SW480 (cell line): ENCODE measurements around the gene BPIFB6.

Source experiments
- DNase-seq: peaks from one replicate; pipeline ENCODE4 v3.0.0-alpha.2; 2016; ENCODE audit warnings: low spot score

Gene BPIFB6

DNA sequence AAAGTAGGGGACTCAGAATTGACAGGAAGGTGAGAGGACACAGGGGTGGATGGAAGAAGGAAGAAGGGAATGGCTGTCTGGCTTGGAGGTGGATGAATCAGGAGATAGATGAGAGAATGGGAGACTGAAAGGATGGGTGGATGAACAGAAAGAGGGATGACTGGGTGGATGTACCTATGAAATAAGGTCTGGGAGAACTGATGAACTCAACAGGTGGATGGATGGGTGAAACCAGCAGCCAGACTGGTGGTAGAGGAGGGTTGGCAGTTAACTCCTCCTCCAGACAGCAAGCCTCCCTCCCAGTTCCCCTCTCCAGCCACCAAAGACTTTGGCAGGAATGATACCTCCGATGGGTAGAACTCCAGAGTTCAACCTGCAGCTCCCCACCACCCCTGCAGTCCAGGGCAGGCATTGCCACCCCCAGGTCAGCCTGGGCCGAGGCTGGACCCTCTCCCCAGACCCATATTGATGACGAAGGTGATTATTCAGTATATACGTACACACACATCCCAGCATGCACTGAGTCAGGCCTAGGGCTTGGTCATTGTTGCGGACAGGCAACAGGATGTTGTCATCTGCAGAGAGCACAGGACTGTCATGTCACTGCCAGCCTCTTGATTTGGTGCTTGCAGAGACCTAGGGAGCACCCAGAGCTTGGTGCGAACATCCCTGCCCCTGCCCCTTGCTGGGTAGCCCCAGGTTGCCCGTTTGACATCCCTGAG lies 29.2 kb upstream of the BPIFB6 start:
- DNase-seq, result no peak

- no peak for DNase-seq
Measured at GRCh38 chr20:33004141-33004751, 27.2 kb upstream of the BPIFB6 start, which contains the start of gene SUN5. TSS of gene SUN5 (minus strand) at chr20:33004433. CDS start at chr20:33004340, 93 bp downstream.

GRCh38 chr20:33005132-33005566 lies 26.3 kb upstream of the BPIFB6 start:
- no peak for DNase-seq

- no peak for DNase-seq
Measured at GRCh38 chr20:33005908-33006775, 25.3 kb upstream of the BPIFB6 start.

DNA sequence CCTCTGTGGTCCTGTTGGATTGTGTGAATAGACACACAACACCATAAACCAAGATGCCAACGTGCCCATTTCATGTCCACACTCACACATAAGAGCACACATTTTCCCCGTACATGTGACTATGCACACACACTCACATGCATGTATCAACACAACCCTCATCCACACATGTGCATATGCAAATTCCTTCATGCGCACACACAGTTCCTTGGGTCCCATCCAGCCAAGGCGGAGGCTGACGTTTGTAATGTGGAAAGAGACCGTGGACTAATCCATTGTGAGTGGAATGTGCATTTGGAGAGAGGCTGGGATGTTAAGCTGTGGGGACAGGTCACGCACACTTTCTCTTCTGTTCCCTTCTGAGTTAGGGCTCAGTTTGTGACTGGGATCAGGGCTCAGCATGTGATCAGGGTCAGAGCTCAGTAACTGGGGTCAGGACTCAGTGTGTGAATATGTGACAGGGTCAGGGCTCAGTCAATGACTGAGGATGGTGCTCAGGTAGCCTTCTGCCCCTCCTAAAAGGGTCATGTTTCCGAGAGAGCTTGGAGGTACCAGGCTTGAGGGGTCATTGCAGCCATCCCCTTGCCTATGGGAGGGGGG lies 24.6 kb upstream of the BPIFB6 start:
- DNase-seq, result no peak

GRCh38 chr20:33007376-33008335 lies 23.8 kb upstream of the BPIFB6 start, which contains the start of gene BPIFB2:
TSS of gene BPIFB2 (plus strand) at chr20:33007704. CDS start at chr20:33008575, 871 bp downstream.
- no peak for DNase-seq

DNA sequence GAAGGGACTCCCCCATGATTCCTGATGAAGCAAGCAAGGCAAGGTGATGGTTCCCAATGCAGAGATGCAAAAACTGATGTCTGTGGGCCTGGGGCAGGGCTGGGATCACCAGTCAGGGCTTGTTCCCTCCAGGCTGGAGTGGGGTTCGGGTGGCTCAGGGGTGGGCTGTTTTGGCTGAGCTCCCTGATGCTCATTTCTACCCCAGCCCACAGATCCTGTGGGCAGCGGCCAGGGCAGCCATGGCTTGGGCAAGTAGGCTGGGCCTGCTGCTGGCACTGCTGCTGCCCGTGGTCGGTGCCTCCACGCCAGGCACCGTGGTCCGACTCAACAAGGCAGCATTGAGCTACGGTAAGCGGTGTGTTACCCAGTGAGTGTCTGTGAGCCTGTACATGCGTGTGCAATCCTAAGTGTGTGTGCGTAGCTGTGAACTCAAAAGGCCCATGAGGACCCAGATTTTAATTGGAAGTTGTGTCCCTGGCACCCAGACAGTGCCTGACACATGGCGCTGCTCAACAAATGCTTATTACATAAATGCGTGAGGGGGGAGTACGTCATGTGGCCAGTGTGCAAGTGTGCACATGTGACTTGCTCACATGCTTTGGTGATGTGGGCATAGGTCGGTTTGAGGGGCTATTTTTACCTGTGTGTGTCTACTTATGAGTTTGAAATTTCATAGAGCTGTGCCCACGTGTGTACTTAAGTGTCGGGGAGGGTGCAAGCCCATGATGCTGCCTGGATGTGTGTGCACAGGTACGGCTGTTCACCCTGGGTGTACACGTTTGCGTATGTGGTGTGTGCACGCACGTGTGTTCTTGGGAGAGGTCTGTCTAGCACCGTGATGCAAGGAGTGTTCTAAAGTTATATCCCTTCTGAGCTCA lies 22.9 kb upstream of the BPIFB6 start:
- DNase-seq, result no peak

DNA sequence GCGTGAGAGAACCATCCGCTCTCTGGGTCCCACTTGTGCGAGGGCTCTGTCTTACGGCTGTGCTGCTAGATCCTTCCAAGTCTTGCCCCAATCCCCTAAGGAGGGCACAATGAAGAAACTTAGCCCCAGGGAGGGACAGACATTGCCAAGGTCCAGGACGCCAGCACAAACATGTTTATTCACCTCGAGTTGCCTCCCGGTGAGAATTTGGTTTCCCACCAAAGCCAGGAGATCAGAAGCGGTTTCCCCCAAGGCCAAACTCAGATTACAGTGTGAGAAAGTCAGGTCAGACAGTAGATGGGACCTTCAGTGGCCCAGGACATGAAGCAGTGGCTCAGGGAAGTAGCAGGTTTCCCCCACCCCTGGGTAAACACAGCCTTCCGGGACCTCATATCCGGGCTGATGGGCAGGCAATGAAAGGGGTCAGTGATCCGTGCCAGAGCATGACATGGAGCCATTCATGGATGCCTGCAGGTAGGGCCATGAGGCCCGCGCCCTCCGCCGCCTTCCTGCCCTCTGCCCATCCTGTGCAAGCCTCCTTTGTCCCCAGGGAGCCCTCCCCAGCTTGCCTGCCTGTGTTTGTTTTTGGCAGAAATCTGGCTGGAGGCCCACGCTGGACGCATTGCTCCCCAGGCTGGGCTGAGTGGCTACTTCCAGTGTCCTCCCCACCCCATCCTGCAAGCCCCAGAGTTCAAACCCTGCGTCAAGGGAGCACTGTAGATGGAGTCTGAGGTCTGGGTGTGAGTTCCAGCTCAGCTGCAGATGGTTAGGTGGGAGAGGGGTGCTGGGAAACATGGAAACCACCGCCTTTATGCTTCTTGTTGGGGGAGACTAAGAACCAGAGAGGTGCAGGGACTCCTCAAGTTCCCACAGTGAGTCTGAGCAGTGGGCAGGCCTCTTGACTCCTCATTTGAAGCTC lies 22.0 kb upstream of the BPIFB6 start:
- no peak for DNase-seq

DNA sequence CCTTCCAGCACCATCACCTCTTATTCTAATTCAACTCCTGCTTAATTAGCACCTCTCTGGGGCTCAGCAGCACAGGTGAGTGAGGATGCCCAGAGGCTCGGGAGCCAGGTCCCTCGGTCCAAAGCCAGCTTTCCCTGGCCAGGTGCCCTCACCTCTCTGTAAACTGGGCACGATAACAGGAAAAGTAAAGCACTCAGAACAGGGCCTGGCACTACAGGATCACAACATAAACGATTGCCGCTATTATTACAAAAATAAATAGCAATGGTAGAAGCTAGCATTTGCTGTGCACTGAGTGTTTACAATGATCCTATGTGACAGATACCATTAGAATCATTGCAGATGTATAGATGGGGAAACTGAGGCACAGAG lies 21.3 kb upstream of the BPIFB6 start:
- no peak for DNase-seq

DNA sequence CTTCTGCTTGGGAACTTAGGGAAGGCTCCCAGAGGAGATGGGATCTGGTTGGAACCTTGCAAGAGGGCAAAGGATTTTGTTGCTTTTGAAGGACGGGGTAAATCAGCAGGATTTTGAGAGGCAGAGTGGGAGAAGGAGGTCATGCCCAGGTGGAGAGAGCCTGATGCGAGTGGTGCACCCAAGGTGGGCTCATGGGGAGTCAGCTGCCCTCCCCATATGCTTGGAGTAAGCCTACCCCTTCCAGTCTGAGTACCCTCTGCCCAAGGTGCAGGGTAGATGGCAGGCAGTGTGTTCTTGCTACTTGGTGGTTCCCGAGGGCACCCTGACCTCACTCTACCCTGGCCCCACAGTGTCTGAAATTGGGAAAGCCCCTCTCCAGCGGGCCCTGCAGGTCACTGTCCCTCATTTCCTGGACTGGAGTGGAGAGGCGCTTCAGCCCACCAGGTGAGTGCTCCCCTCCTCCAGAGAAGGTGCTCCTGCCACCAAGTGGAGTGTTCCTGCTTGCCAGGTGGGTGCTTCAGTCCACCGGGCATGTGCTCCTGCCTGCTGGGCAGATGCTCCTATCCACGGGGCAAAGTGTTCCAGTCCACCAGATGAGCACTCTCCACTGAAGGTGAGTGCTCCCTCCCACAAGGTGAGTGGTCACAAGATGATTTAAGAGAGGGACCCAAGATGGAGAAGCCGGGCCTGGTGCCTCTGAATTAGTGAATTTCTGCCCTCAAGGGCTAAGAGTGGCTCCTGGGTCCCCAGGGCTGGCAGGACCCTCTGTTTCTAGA lies 20.6 kb upstream of the BPIFB6 start:
- DNase-seq, result no peak

DNA sequence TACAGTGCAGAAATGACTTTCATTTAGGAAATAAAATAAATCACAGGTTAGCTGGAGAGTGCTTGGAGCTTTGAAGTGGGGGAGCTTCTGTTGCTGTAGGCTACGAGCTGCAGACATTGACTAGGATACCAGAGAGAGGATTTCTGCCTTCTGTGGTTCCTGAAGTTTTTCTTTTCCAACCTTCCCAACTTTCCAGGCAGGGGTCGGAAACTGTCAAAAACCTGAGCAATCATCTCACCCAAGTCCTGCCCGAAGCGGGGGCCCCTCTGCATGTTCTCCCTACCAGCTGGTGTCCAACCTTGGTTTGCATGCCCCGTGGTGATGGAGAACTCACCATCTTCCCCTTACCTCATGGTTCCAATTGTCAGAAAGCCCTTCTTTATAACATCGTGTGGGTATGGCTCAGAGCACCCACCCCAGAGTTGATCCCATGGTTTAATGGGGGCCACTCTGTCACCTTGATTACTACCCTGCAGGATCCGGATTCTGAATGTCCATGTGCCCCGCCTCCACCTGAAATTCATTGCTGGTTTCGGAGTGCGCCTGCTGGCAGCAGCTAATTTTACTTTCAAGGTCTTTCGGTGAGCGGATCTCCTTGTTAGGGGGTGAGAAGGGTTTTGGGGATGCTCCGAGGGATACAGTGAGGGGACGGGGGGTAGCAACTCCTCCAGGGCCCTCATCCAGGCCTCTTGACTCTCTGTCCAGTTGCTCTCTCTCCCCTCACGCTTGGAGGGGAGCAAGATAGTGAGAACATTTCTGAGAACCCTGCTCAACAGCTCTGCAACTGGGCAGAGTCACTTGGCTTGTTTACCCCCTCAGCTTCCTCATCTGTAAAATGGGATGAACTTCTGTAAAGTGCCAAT lies 18.9 kb upstream of the BPIFB6 start:
- no peak for DNase-seq

GRCh38 chr20:33013701-33014326 lies 17.6 kb upstream of the BPIFB6 start:
- no peak for DNase-seq

- no peak for DNase-seq
Measured at GRCh38 chr20:33014336-33015113, 16.9 kb upstream of the BPIFB6 start.

- DNase-seq, result no peak
Measured at GRCh38 chr20:33015114-33015484, 16.3 kb upstream of the BPIFB6 start.

GRCh38 chr20:33015700-33016580 lies 15.5 kb upstream of the BPIFB6 start:
- no peak for DNase-seq
